ENCODE data around the gene IRS2. TPM values are rescaled to one million over a fixed set of nuclear protein-coding genes. Genes with fewer than 3 reads are reported as not detected.

IRS2 gene
- total RNA-seq, 2 experiments from 2014 or later: 0.63 to 2.7 TPM

GRCh38 chr13:109783815-109784589 lies 2.4 kb downstream of the IRS2 start:
- Histone ChIP-seq H3K4me1 (ENCODE audit: insufficient read depth, low read length, poor library complexity, severe bottlenecking) (peaks cover 5% of the 10 kb centered on the region), H3K4me2 (ENCODE audit: low read length) (no peak overlapping the region), H3K27ac (ENCODE audit: low read depth, low read length, poor library complexity, severe bottlenecking) (no peak overlapping the region), H3K4me3 (ENCODE audit: low read depth, low read length, poor library complexity, severe bottlenecking) (no peak overlapping the region), H3K9me2 (ENCODE audit: insufficient read depth, low read length) (no peaks in the 10 kb centered on the region), H3K9me3 (ENCODE audit: low read length) (no peaks in the 10 kb centered on the region), H2AFZ (ENCODE audit: low read length) (no peak overlapping the region), H3K36me3 (ENCODE audit: insufficient read depth, low read length) (no peaks in the 10 kb centered on the region), H3K79me2 (ENCODE audit: insufficient read depth, low read depth, low read length) (no peaks in the 10 kb centered on the region), H4K20me1 (ENCODE audit: insufficient read depth, low read length) (no peaks in the 10 kb centered on the region)
- intact Hi-C loops (cut with micrococcal nuclease; ENCODE audit: unreplicated experiment): loop anchor here (10.0 kb wide), 1 partner anchor 649 kb away; no protein-coding TSS in a partner anchor
- DNase-seq (ENCODE audit: low spot score): no peak
- no TSS peak for BruUV-seq (replicated peaks)
- ChIA-PET CTCF (ENCODE audit: unreplicated experiment) (no interaction called here), POLR2A (no interaction called here)
- TF ChIP-seq EZH2phosphoT487 (IDR thresholded peaks at IDR 0.05; ENCODE audit: borderline replicate concordance, low read depth, low read length): no peak
- TF ChIP-seq, protein P1, sequence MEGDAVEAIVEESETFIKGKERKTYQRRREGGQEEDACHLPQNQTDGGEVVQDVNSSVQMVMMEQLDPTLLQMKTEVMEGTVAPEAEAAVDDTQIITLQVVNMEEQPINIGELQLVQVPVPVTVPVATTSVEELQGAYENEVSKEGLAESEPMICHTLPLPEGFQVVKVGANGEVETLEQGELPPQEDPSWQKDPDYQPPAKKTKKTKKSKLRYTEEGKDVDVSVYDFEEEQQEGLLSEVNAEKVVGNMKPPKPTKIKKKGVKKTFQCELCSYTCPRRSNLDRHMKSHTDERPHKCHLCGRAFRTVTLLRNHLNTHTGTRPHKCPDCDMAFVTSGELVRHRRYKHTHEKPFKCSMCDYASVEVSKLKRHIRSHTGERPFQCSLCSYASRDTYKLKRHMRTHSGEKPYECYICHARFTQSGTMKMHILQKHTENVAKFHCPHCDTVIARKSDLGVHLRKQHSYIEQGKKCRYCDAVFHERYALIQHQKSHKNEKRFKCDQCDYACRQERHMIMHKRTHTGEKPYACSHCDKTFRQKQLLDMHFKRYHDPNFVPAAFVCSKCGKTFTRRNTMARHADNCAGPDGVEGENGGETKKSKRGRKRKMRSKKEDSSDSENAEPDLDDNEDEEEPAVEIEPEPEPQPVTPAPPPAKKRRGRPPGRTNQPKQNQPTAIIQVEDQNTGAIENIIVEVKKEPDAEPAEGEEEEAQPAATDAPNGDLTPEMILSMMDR (conservative IDR thresholded peaks at IDR 0.05; ENCODE audit: low read length): no peak

DNA sequence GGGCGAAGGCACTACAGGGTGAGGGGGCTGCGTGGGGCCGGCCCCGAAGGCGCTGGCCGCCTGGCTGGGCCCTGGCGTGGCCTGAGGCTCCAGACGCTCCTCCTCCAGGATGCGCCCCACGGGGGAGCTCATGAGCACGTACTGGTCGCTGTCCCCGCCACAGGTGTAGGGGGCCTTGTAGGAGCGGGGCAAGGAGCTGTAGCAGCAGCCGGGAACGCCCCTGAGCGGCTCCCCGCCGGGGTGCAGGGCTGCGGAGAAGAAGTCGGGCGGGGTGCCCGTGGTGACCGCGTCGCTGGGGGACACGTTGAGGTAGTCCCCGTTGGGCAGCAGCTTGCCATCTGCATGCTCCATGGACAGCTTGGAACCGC lies 3.0 kb downstream of the IRS2 start:
- BruUV-seq (replicated peaks): no TSS peak
- ChIA-PET CTCF (ENCODE audit: unreplicated experiment) (no interaction called here), POLR2A (no interaction called here)
- intact Hi-C loops (cut with micrococcal nuclease; ENCODE audit: unreplicated experiment): loop anchor here (10.0 kb wide), 1 partner anchor 649 kb away; no protein-coding TSS in a partner anchor
- no peak overlapping the region for H3K27ac ChIP-seq (ENCODE audit: low read depth, low read length, poor library complexity, severe bottlenecking)
- H4K20me1 ChIP-seq (ENCODE audit: insufficient read depth, low read length): no peaks in the 10 kb centered on the region
- no peaks in the 10 kb centered on the region for H3K9me2 ChIP-seq (ENCODE audit: insufficient read depth, low read length)
- no peaks in the 10 kb centered on the region for H3K9me3 ChIP-seq (ENCODE audit: low read length)
- DNase-seq (ENCODE audit: low spot score): no peak
- no peaks in the 10 kb centered on the region for H3K36me3 ChIP-seq (ENCODE audit: insufficient read depth, low read length)
- TF ChIP-seq, protein P1 (conservative IDR thresholded peaks at IDR 0.05; ENCODE audit: low read length): no peak
- no peak for TF ChIP-seq EZH2phosphoT487 (IDR thresholded peaks at IDR 0.05; ENCODE audit: borderline replicate concordance, low read depth, low read length)
- no peaks in the 10 kb centered on the region for H3K79me2 ChIP-seq (ENCODE audit: insufficient read depth, low read depth, low read length)
- H3K4me1 ChIP-seq (ENCODE audit: insufficient read depth, low read length, poor library complexity, severe bottlenecking): peaks cover 5% of the 10 kb centered on the region
- H2AFZ ChIP-seq (ENCODE audit: low read length): no peak overlapping the region
- H3K4me3 ChIP-seq (ENCODE audit: low read depth, low read length, poor library complexity, severe bottlenecking): no peak overlapping the region
- H3K4me2 ChIP-seq (ENCODE audit: low read length): no peak overlapping the region

DNA sequence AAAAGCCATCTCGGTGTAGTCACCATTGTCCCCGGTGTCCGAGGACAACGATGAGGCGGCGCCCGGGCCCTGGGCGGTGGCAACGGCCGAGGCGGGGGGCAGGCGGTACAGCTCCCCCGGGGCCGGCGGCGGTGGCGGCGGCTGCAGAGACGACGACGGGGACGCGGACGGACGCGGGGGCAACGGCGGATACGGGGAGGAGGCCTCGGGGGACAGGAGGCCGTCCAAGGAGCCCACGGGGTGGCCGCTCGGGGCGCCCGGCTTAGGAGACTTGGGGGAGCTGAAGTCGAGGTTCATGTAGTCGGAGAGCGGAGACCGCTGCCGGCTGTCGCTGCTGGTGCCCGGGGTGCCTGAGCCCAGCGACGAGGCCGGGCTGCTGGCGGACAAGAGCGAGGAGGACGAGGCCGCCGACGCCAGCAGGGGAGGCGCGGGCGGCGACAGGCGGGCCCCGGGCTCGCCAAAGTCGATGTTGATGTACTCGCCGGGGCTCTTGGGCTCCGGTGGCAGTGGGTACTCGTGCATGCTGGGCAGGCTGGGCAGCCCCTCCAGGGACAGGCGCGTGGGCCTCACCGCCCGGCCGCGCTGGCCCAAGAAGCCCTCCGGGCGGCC lies 3.5 kb downstream of the IRS2 start:
- BruUV-seq (replicated peaks): no TSS peak
- no peaks in the 10 kb centered on the region for H4K20me1 ChIP-seq (ENCODE audit: insufficient read depth, low read length)
- H3K4me2 ChIP-seq (ENCODE audit: low read length): no peak overlapping the region

More for the DNA sequence above, 3.5 kb downstream of the IRS2 start:
- intact Hi-C loops (cut with micrococcal nuclease; ENCODE audit: unreplicated experiment): loop anchor here (10.0 kb wide), 1 partner anchor 648 kb away; no protein-coding TSS in a partner anchor
- H2AFZ ChIP-seq (ENCODE audit: low read length): no peak overlapping the region
- H3K36me3 ChIP-seq (ENCODE audit: insufficient read depth, low read length): no peaks in the 10 kb centered on the region
- CTCF ChIA-PET (ENCODE audit: unreplicated experiment): no interaction called here
- POLR2A ChIA-PET: no interaction called here
- H3K9me3 ChIP-seq (ENCODE audit: low read length): no peaks in the 10 kb centered on the region
- no peak overlapping the region for H3K27ac ChIP-seq (ENCODE audit: low read depth, low read length, poor library complexity, severe bottlenecking)
- H3K9me2 ChIP-seq (ENCODE audit: insufficient read depth, low read length): no peaks in the 10 kb centered on the region
- H3K79me2 ChIP-seq (ENCODE audit: insufficient read depth, low read depth, low read length): no peaks in the 10 kb centered on the region
- TF ChIP-seq, protein P1 (conservative IDR thresholded peaks at IDR 0.05; ENCODE audit: low read length): no peak
- TF ChIP-seq EZH2phosphoT487 (IDR thresholded peaks at IDR 0.05; ENCODE audit: borderline replicate concordance, low read depth, low read length): no peak
- no peak overlapping the region for H3K4me3 ChIP-seq (ENCODE audit: low read depth, low read length, poor library complexity, severe bottlenecking)
- no peak for DNase-seq (ENCODE audit: low spot score)
- H3K4me1 ChIP-seq (ENCODE audit: insufficient read depth, low read length, poor library complexity, severe bottlenecking): peaks cover 5% of the 10 kb centered on the region

Data from OCI-LY7 (cell line).